Esophagus muscularis mucosa (tissue), 4 donors: Measurements from ENCODE around the gene MTHFD2. TPM values are rescaled to one million over a fixed set of nuclear protein-coding genes. Genes with fewer than 3 reads are reported as not detected.

ENCODE experiments used
- DNase-seq: peaks from one replicate; pipeline ENCODE4 v3.0.0-alpha.2; 2017; ENCODE audit errors: extremely low spot score
- H3K27ac ChIP-seq, 4 donors: fragments of 200-600 bp; sonication (generic); replicated peaks in 1 of 4; 1 replicate in 3 of 4; 2 replicates in 1 of 4; pipeline ENCODE4 v1.5.1; 2016 to 2019; ENCODE audit warnings: mild to moderate bottlenecking in 1 of 4
- H3K27me3 ChIP-seq, 4 donors: fragments of 200-600 bp; sonication (generic); one replicate each; pipeline versions ENCODE4 v1.5.1 to v1.6.0; 2016 to 2019
- H3K36me3 ChIP-seq, 4 donors: fragments of 200-600 bp; sonication (generic); one replicate each; pipeline ENCODE4 v1.5.1; 2016 to 2019
- H3K4me1 ChIP-seq, 4 donors: fragments of 200-600 bp; sonication (generic); one replicate each; pipeline ENCODE4 v1.5.1; 2016 to 2019
- H3K4me3 ChIP-seq, 4 donors: fragments of 200-600 bp; sonication (generic); 1 replicate in 2 of 4; 2 replicates in 2 of 4; pipeline ENCODE4 v1.5.1; 2016 to 2019; ENCODE audit warnings: mild to moderate bottlenecking in 4 of 4, moderate library complexity in 1 of 4
- H3K9me3 ChIP-seq, 4 donors: fragments of 200-600 bp; sonication (generic); 1 replicate in 3 of 4; 2 replicates in 1 of 4; pipeline ENCODE4 v1.5.1; 2016 to 2019
- EP300 ChIP-seq: sonication (generic); formaldehyde crosslinking; IDR thresholded peaks from one replicate; pipeline ENCODE4 v1.6.1; 2017; ENCODE audit warnings: antibody characterized with exemption
- POLR2A ChIP-seq: fragments of 450-650 bp; IDR thresholded peaks from one replicate; pipeline ENCODE4 v1.6.1; 2017; ENCODE audit warnings: antibody characterized with exemption, moderate library complexity, mild to moderate bottlenecking, low read depth
- POLR2AphosphoS5 ChIP-seq, 2 donors: sonication (generic); formaldehyde crosslinking; IDR thresholded peaks; one replicate each; pipeline ENCODE4 v1.6.1; 2017; ENCODE audit warnings: antibody characterized with exemption in 2 of 2
- WGBS: methylation state at CpG from one replicate; pipeline ENCODE4 v1.1.5; 2018; 5-methylcytosine and 5-hydroxymethylcytosine counted together
- intact Hi-C: fragments of 100-400 bp; cut with DNase I; formaldehyde crosslinking; loops from one replicate; pipeline ENCODE4 v1.15.1; 2023
- total RNA-seq, 4 donors: library from RNA; depleted of rRNA; stranded (reverse); fragments of >200 nt; gene quantifications; one replicate each; pipeline versions ENCODE4 v1.1.0 to v1.2.1, GENCODE V29; 2016
- TF ChIP-seq, protein P1 (sequence below), 3 experiments: fragments of 200-600 bp in 2 of 3; fragments of 450-650 bp in 1 of 3; sonication (generic) in 2 of 3; IDR thresholded peaks; one replicate each; pipeline ENCODE4 v1.5.1; 2017 to 2019; ENCODE audit warnings: antibody characterized with exemption in 3 of 3, mild to moderate bottlenecking in 2 of 3, moderate library complexity in 1 of 3

Gene MTHFD2
- total RNA-seq, 4 donors from 2014 or later, result 22.0 to 80.8 (median 43.5) TPM

DNA sequence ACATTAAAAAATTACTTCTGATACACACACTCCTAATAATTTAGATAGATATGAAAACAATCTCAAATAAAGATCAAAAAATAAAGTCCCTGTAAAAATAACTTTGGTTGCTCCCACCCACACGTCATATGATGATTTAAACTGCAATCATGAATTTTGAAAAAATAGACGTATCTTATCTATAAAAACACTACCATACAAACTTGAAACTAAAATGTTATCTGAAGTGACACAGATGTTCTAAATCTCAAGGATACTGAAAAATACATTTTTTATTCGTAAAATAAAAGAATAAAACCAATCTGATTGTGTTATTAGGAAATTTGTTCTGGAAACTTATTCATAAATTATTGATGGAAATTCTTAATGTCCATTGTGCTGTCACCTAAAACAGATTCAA lies 42.6 kb upstream of the MTHFD2 start:
- Histone ChIP-seq H3K36me3 (peaks cover 29 to 89% (median 67%) of the 10 kb centered on the region in 4 donors), H3K4me1 (no peaks in the 10 kb centered on the region), H3K4me3 (no peak overlapping the region), H3K27me3 (no peaks in the 10 kb centered on the region), H3K27ac (no peak overlapping the region), H3K9me3 (no peaks in the 10 kb centered on the region)
- intact Hi-C loops, result no loop called here
- no peak for DNase-seq
- 83% methylated on average over 3 of the region's 3 CpGs for WGBS
- no peak for TF ChIP-seq POLR2AphosphoS5 (IDR thresholded peaks at IDR 0.05)
- TF ChIP-seq POLR2A, result no peak
- TF ChIP-seq EP300, result no peak
- TF ChIP-seq, protein P1, sequence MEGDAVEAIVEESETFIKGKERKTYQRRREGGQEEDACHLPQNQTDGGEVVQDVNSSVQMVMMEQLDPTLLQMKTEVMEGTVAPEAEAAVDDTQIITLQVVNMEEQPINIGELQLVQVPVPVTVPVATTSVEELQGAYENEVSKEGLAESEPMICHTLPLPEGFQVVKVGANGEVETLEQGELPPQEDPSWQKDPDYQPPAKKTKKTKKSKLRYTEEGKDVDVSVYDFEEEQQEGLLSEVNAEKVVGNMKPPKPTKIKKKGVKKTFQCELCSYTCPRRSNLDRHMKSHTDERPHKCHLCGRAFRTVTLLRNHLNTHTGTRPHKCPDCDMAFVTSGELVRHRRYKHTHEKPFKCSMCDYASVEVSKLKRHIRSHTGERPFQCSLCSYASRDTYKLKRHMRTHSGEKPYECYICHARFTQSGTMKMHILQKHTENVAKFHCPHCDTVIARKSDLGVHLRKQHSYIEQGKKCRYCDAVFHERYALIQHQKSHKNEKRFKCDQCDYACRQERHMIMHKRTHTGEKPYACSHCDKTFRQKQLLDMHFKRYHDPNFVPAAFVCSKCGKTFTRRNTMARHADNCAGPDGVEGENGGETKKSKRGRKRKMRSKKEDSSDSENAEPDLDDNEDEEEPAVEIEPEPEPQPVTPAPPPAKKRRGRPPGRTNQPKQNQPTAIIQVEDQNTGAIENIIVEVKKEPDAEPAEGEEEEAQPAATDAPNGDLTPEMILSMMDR (IDR thresholded peaks at IDR 0.05), result no peak

DNA sequence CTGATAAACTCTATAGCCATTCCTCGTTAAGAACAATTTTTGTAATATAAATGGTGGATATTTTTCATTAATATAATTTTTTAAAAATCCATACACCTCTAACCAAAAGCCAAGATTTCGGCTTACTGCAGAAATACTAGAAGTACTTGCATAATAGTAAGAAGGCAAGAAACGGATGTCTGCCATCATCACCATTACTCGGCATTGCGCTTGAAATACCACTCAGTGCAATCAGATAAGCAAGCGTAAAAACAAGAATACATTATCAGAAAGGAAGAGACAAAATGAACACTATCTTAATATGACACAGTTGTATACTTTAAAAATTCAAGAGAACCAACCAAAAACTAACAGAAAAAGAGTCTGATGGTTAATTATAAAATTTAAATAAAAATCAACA lies 35.5 kb upstream of the MTHFD2 start:
- no peak for TF ChIP-seq EP300
- no peak for TF ChIP-seq POLR2AphosphoS5 (IDR thresholded peaks at IDR 0.05)
- Histone ChIP-seq H3K9me3 (no peaks in the 10 kb centered on the region), H3K4me3 (no peak overlapping the region), H3K4me1 (peaks cover 0 to 4% (median 0%) of the 10 kb centered on the region in 4 donors), H3K27ac (no peak overlapping the region), H3K27me3 (no peaks in the 10 kb centered on the region), H3K36me3 (peaks cover 51 to 96% (median 92%) of the 10 kb centered on the region in 4 donors)
- intact Hi-C loops, result no loop called here
- WGBS, result 89% methylated on average over 6 of the region's 6 CpGs
- no peak for DNase-seq

DNA sequence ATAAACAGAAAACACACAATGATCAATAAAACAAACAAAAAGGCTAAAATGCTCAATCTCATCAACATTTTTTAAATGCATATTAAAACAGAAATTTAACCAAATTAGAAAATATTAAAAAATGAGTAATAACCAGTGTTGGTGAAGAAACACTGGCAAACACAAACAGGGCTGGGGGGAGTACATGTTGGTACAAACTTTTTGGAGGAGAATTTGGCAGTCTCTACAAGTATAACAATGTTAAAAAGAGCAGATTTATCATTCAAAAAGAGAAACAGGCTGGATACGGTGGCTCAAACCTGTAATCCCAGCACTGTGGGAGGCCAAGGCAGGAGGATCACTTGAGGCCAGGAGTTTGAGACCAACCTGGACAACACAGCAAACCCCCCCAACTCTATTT lies 33.7 kb upstream of the MTHFD2 start:
- no peak overlapping the region for H3K4me3 ChIP-seq
- no peaks in the 10 kb centered on the region for H3K27me3 ChIP-seq
- WGBS, result 88% methylated on average over 1 of the region's 1 CpG
- intact Hi-C loops, result no loop called here
- TF ChIP-seq POLR2A, result no peak
- TF ChIP-seq POLR2AphosphoS5 (IDR thresholded peaks at IDR 0.05), result no peak
- TF ChIP-seq, protein P1 (IDR thresholded peaks at IDR 0.05), result no peak
- TF ChIP-seq EP300, result no peak
- peaks cover 0 to 4% (median 0%) of the 10 kb centered on the region in 4 donors for H3K4me1 ChIP-seq
- H3K27ac ChIP-seq, result no peak overlapping the region
- no peak for DNase-seq
- H3K9me3 ChIP-seq, result no peaks in the 10 kb centered on the region
- peaks cover 58 to 96% (median 89%) of the 10 kb centered on the region in 4 donors for H3K36me3 ChIP-seq

DNA sequence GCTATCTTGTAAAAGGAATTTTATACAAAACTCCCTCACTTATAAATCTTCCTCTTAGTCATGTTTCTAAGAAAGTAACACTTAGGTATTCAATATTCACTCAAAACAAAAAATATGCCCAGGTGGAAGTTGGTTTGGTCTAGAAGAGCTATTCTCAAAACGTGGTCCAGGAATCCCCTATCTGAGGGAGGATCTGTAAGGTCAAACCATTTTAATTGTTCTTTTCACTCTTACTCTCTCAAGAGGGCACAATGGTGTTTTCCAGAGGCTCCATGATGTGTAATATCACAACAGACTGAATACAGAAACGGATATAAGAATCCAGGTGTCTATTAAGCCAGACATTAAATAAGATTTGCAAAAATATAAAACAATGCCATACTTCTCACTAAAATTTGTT lies 29.7 kb upstream of the MTHFD2 start:
- Histone ChIP-seq H3K27me3 (no peaks in the 10 kb centered on the region), H3K27ac (no peak overlapping the region), H3K9me3 (no peaks in the 10 kb centered on the region), H3K4me1 (peaks cover 3 to 17% (median 12%) of the 10 kb centered on the region in 4 donors), H3K4me3 (no peak overlapping the region), H3K36me3 (peaks cover 64 to 87% (median 76%) of the 10 kb centered on the region in 4 donors)
- TF ChIP-seq POLR2A (no peak), POLR2AphosphoS5 (IDR thresholded peaks at IDR 0.05) (no peak), EP300 (no peak)
- TF ChIP-seq, protein P1 (IDR thresholded peaks at IDR 0.05), result no peak
- intact Hi-C loops, result no loop called here
- WGBS, result 69% methylated on average over 2 of the region's 2 CpGs
- DNase-seq, result no peak

DNA sequence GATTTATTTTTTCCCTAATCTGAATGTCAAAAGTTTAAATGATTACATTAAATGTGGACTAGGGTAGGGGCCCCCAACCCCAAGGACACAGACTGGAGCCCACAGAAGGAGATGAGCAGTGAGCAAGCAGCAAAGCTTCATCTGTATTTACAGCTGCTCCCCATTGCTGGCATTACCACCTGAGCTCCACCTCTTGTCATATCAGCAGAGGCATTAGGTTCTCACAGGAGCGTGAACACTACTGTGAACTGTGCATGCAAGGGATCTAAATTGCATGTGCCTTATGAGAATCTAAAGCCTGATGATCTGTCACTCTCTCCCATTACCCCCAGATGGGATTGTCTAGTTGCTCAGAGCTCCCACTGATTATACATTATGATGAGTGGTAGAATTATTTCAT lies 23.5 kb upstream of the MTHFD2 start:
- no peak overlapping the region for H3K4me3 ChIP-seq
- intact Hi-C loops, result no loop called here
- no peak for DNase-seq
- H3K27me3 ChIP-seq, result no peaks in the 10 kb centered on the region
- H3K9me3 ChIP-seq, result no peaks in the 10 kb centered on the region
- no peak overlapping the region for H3K27ac ChIP-seq
- TF ChIP-seq POLR2AphosphoS5 (IDR thresholded peaks at IDR 0.05) (no peak), EP300 (no peak), POLR2A (no peak)
- TF ChIP-seq, protein P1 (IDR thresholded peaks at IDR 0.05), result no peak
- peaks cover 37 to 66% (median 59%) of the 10 kb centered on the region in 4 donors for H3K4me1 ChIP-seq
- 94% methylated on average over 1 of the region's 1 CpG for WGBS
- peaks cover 16 to 27% (median 21%) of the 10 kb centered on the region in 4 donors for H3K36me3 ChIP-seq
